Measurements from ENCODE around the gene NUP210L. TPM values are rescaled to one million over a fixed set of nuclear protein-coding genes. Genes with fewer than 3 reads are reported as not detected.
A peak's percentile ranks its signal among the peaks of the same experiment; 100 is the strongest.

The NUP210L gene
- total RNA-seq, 1 donor from 2014 or later, result not detected

DNA sequence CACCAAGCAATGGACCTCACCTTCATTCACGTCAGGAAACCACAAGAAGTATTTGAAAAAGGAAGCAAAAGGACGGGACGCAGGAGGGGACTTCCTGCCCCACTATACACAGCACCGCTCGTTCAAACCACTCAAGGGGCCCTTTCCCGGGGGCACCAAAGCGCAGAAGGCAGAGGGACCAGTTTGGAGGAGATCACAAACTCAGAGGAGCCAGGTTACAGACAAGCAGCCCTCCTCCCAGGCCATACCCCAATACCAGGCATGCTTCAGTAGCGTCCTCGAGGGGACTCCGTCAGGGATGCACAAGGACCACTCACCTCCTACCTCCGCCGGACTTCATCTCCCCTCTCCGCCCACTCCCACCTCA lies 197.1 kb downstream of the NUP210L start:
- Histone ChIP-seq H3K4me2 (ENCODE audit: low read length) (peak overlapping the region; percentile 97), H3K4me1 (ENCODE audit: insufficient read depth, low read length) (peaks cover 27% of the 10 kb centered on the region), H4K20me1 (ENCODE audit: insufficient read depth, low read length) (peaks cover 56% of the 10 kb centered on the region), H3K36me3 (ENCODE audit: insufficient read depth, low read length) (no peaks in the 10 kb centered on the region), H3K9ac (ENCODE audit: low read length) (peak overlapping the region; percentile 91), H3K27me3 (ENCODE audit: insufficient read depth, low read length) (no peaks in the 10 kb centered on the region), H3K9me3 (ENCODE audit: insufficient read depth, low read depth, low read length) (no peaks in the 10 kb centered on the region), H3K4me3 (ENCODE audit: insufficient read depth, low read depth, low read length) (peak overlapping the region; percentile 81), H3K27ac (ENCODE audit: low read depth, low read length) (peak overlapping the region; percentile 72), H2AFZ (ENCODE audit: low read depth, low read length) (peak overlapping the region; percentile 76), H3K79me2 (ENCODE audit: insufficient read depth, low read length) (peaks cover 74% of the 10 kb centered on the region)
- peak overlapping the region; percentile 99 for H3K4me3 Mint-ChIP-seq (ENCODE audit: unreplicated experiment)
- H3K27ac Mint-ChIP-seq (ENCODE audit: unreplicated experiment), result peak overlapping the region; percentile 94
- TF ChIP-seq, protein P1, sequence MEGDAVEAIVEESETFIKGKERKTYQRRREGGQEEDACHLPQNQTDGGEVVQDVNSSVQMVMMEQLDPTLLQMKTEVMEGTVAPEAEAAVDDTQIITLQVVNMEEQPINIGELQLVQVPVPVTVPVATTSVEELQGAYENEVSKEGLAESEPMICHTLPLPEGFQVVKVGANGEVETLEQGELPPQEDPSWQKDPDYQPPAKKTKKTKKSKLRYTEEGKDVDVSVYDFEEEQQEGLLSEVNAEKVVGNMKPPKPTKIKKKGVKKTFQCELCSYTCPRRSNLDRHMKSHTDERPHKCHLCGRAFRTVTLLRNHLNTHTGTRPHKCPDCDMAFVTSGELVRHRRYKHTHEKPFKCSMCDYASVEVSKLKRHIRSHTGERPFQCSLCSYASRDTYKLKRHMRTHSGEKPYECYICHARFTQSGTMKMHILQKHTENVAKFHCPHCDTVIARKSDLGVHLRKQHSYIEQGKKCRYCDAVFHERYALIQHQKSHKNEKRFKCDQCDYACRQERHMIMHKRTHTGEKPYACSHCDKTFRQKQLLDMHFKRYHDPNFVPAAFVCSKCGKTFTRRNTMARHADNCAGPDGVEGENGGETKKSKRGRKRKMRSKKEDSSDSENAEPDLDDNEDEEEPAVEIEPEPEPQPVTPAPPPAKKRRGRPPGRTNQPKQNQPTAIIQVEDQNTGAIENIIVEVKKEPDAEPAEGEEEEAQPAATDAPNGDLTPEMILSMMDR (IDR thresholded peaks at IDR 0.05; ENCODE audit: insufficient read depth, low read depth, low read length), result no peak
- no peak for TF ChIP-seq EZH2 (IDR thresholded peaks at IDR 0.05; ENCODE audit: insufficient read depth, low read length)
- no peaks in the 10 kb centered on the region for H3K9me3 Mint-ChIP-seq (ENCODE audit: unreplicated experiment)
- DNase-seq (ENCODE audit: low read depth) (peak; percentile 20), FAIRE-seq (no peak)
- H3K4me1 Mint-ChIP-seq (ENCODE audit: low read depth, unreplicated experiment), result peaks cover 37% of the 10 kb centered on the region
- H3K36me3 Mint-ChIP-seq (ENCODE audit: low read depth, unreplicated experiment), result peaks cover 9% of the 10 kb centered on the region
- no peaks in the 10 kb centered on the region for H3K27me3 Mint-ChIP-seq (ENCODE audit: low read depth, unreplicated experiment)

DNA sequence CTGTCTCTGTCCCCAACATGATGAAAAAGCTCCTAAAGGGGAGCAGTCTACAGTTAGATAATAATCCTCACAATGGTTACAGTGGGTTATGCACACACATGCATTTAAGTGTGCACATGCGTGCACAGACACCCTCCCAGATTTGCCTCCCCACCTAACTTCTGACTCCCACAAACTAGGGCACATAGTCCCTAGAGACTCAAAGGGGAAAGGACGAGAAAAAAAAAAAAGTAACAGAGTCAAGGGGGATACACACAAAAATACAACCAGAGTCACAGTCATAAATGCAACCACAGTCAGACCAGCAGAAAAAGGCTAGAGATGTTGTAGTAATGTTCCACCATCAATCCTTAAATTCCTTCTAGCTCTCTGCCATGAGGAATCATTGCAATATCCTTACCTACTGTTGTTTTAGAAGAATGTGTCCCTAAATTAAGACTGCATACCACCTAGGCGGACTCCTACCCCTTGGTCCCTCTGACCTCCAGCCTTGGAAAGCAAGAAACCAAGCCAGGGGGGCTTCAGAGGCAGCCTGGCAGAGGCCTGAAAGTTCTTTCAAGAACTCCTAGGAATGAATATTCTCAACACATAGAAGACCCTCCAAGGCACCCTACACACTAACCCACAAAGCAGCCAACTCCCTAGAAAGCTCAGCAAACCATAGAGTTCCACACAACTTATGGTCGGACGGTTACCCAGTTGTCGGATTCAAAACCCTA lies 197.7 kb downstream of the NUP210L start:
- Histone ChIP-seq H3K4me2 (ENCODE audit: low read length) (peak overlapping the region; percentile 97), H3K27ac (ENCODE audit: low read depth, low read length) (peak overlapping the region; percentile 10), H3K9me3 (ENCODE audit: insufficient read depth, low read depth, low read length) (no peaks in the 10 kb centered on the region), H2AFZ (ENCODE audit: low read depth, low read length) (peak overlapping the region; percentile 76), H3K4me3 (ENCODE audit: insufficient read depth, low read depth, low read length) (peak overlapping the region; percentile 81), H4K20me1 (ENCODE audit: insufficient read depth, low read length) (peaks cover 60% of the 10 kb centered on the region), H3K27me3 (ENCODE audit: insufficient read depth, low read length) (no peaks in the 10 kb centered on the region), H3K79me2 (ENCODE audit: insufficient read depth, low read length) (peaks cover 68% of the 10 kb centered on the region), H3K4me1 (ENCODE audit: insufficient read depth, low read length) (peaks cover 21% of the 10 kb centered on the region), H3K9ac (ENCODE audit: low read length) (peak overlapping the region; percentile 91), H3K36me3 (ENCODE audit: insufficient read depth, low read length) (peaks cover 5% of the 10 kb centered on the region)
- TF ChIP-seq, protein P1 (IDR thresholded peaks at IDR 0.05; ENCODE audit: insufficient read depth, low read depth, low read length), result no peak
- TF ChIP-seq EZH2 (IDR thresholded peaks at IDR 0.05; ENCODE audit: insufficient read depth, low read length), result no peak
- Mint-ChIP-seq H3K36me3 (ENCODE audit: low read depth, unreplicated experiment) (peaks cover 12% of the 10 kb centered on the region), H3K27ac (ENCODE audit: unreplicated experiment) (peak overlapping the region; percentile 94), H3K4me3 (ENCODE audit: unreplicated experiment) (peak overlapping the region; percentile 99), H3K4me1 (ENCODE audit: low read depth, unreplicated experiment) (peaks cover 31% of the 10 kb centered on the region), H3K9me3 (ENCODE audit: unreplicated experiment) (no peaks in the 10 kb centered on the region), H3K27me3 (ENCODE audit: low read depth, unreplicated experiment) (no peaks in the 10 kb centered on the region)
- DNase-seq (ENCODE audit: low read depth) (no peak), FAIRE-seq (no peak)

DNA sequence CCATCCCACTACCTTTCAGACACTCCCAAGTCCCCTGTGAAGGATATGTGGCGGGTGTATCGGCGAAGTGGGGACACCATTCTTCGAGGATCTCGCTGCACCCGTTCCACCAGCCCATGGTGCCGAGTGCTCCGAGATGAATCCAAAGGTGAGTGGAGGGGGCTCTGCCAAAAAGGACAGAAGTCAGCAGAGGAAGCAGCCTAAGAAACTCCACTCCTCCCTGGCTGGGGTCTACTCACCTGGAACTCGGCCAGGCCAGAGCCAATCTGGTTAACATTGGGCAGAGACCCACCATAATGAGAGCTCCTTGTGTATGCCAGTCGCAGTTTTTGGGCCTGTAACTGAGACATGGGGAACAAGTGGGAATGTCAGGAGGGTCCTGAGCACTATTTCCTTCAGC lies 200.0 kb downstream of the NUP210L start:
- Mint-ChIP-seq H3K4me3 (ENCODE audit: unreplicated experiment) (no peak overlapping the region), H3K27ac (ENCODE audit: unreplicated experiment) (no peak overlapping the region), H3K27me3 (ENCODE audit: low read depth, unreplicated experiment) (no peaks in the 10 kb centered on the region), H3K36me3 (ENCODE audit: low read depth, unreplicated experiment) (peaks cover 19% of the 10 kb centered on the region), H3K9me3 (ENCODE audit: unreplicated experiment) (no peaks in the 10 kb centered on the region), H3K4me1 (ENCODE audit: low read depth, unreplicated experiment) (peaks cover 23% of the 10 kb centered on the region)
- no peak overlapping the region for H2AFZ ChIP-seq (ENCODE audit: low read depth, low read length)
- H3K4me2 ChIP-seq (ENCODE audit: low read length), result no peak overlapping the region
- H3K4me3 ChIP-seq (ENCODE audit: insufficient read depth, low read depth, low read length), result no peak overlapping the region
- DNase-seq (ENCODE audit: low read depth), result no peak
- H3K4me1 ChIP-seq (ENCODE audit: insufficient read depth, low read length), result peaks cover 13% of the 10 kb centered on the region
- H3K9me3 ChIP-seq (ENCODE audit: insufficient read depth, low read depth, low read length), result no peaks in the 10 kb centered on the region
- FAIRE-seq, result no peak
- no peak for TF ChIP-seq EZH2 (IDR thresholded peaks at IDR 0.05; ENCODE audit: insufficient read depth, low read length)
- TF ChIP-seq, protein P1 (IDR thresholded peaks at IDR 0.05; ENCODE audit: insufficient read depth, low read depth, low read length), result no peak
- H4K20me1 ChIP-seq (ENCODE audit: insufficient read depth, low read length), result peaks cover 66% of the 10 kb centered on the region
- H3K79me2 ChIP-seq (ENCODE audit: insufficient read depth, low read length), result peaks cover 52% of the 10 kb centered on the region
- H3K9ac ChIP-seq (ENCODE audit: low read length), result no peak overlapping the region
- H3K27ac ChIP-seq (ENCODE audit: low read depth, low read length), result no peak overlapping the region
- H3K36me3 ChIP-seq (ENCODE audit: insufficient read depth, low read length), result peaks cover 13% of the 10 kb centered on the region
- H3K27me3 ChIP-seq (ENCODE audit: insufficient read depth, low read length), result no peaks in the 10 kb centered on the region
